ENCODE results near the gene FAM162A.

Gene FAM162A

DNA sequence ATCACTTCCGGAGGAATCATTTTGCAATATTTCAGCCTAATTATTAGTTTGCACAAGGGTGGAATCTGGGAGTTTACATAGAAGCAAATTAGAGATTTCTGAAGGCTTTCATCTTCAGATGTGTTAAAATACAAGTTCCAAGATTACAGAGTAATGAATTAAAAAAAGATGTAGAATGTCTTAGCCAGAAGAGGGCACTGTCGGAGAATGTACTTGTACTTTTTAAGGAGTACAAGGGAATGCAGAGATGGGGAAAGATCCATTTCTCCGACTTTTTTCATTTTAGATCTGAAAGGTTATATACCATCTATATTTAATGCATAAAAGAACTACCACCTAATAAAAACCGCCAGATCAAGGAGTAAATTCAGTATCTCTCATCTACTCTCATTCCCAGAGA lies 75.0 kb downstream of the FAM162A start:
- H3K27ac Mint-ChIP-seq: no peak overlapping the region
- DNase-seq (ENCODE audit: low spot score): no peak

DNA sequence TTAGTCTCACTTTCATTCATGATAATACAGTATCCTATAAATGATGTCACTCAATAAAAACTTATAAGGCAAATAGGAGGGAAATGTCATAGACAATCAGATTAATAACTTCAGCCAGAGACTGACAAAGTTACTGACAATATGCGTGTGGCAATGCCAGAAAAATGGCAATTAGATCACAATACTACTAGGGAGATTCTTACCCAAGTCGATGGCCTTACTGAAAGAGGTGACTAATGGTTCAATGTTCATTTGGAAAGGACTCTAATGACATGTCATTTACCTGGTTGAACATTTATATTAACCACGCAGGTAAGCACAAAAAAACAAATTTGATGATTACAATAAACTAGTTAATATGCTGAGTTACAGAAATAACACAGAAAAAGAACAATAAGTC lies 77.8 kb downstream of the FAM162A start:
- H3K4me1 Mint-ChIP-seq (ENCODE audit: low read depth): peaks cover 1% of the 10 kb centered on the region
- no peak overlapping the region for H3K27ac Mint-ChIP-seq
- DNase-seq (ENCODE audit: low spot score): no peak
- H3K27me3 Mint-ChIP-seq (ENCODE audit: low read depth): no peaks in the 10 kb centered on the region
- H3K9me3 Mint-ChIP-seq: no peaks in the 10 kb centered on the region
- H3K4me3 Mint-ChIP-seq: no peak overlapping the region
- H3K36me3 Mint-ChIP-seq (ENCODE audit: low read depth): peaks cover 31% of the 10 kb centered on the region

More for the DNA sequence above, 75.0 kb downstream of the FAM162A start:
- H3K27me3 Mint-ChIP-seq (ENCODE audit: low read depth): no peaks in the 10 kb centered on the region
- no peaks in the 10 kb centered on the region for H3K9me3 Mint-ChIP-seq
- peaks cover 31% of the 10 kb centered on the region for H3K36me3 Mint-ChIP-seq (ENCODE audit: low read depth)
- no peak overlapping the region for H3K4me3 Mint-ChIP-seq
- H3K4me1 Mint-ChIP-seq (ENCODE audit: low read depth): peaks cover 1% of the 10 kb centered on the region
